ENCODE results near the gene MVB12B.

- TF ChIP-seq CTCF (IDR thresholded peaks at IDR 0.05) (no peak), POLR2A (IDR thresholded peaks at IDR 0.05) (no peak)
Observed at GRCh38 chr9:126420643-126421564, 94.3 kb downstream of the MVB12B start.

Data from Peyer's patch (tissue), 4 donors.